Measurements from ENCODE around the gene PDE8A.
"Not testable (repeated sequence)": the region's sequence is repeated elsewhere in the genome, so short reads cannot be mapped to it uniquely, and the experiment has no call there.

PDE8A gene

GRCh38 chr15:85008474-85009260, 27.0 kb downstream of the PDE8A start:
- no peak overlapping the region for H3K4me3 Mint-ChIP-seq
- no peak for DNase-seq
- peaks cover 31% of the 10 kb centered on the region for H3K4me1 Mint-ChIP-seq
- ATAC-seq: no peak
- no peak overlapping the region for H3K27ac Mint-ChIP-seq
- peaks cover 0 to 4% of the 10 kb centered on the region in 2 donors for H3K9me3 Mint-ChIP-seq
- H3K27me3 Mint-ChIP-seq: no peaks in the 10 kb centered on the region

- no peak overlapping the region for H3K27ac Mint-ChIP-seq
- no peak overlapping the region for H3K4me3 Mint-ChIP-seq
- DNase-seq (no peak), ATAC-seq (no peak)
- peaks cover 31% of the 10 kb centered on the region for H3K4me1 Mint-ChIP-seq
- H3K9me3 Mint-ChIP-seq: peaks cover 0 to 4% of the 10 kb centered on the region in 2 donors
- no peaks in the 10 kb centered on the region for H3K27me3 Mint-ChIP-seq
Measured at GRCh38 chr15:85009435-85009834, 27.8 kb downstream of the PDE8A start.

GRCh38 chr15:85010071-85010385, 28.4 kb downstream of the PDE8A start:
- no peak for ATAC-seq
- no peak for DNase-seq

GRCh38 chr15:85010386-85011159, 28.9 kb downstream of the PDE8A start:
- Mint-ChIP-seq H3K4me1 (peaks cover 31% of the 10 kb centered on the region), H3K27me3 (no peaks in the 10 kb centered on the region), H3K27ac (peak overlapping the region in 1 of 2 donors; percentile 3), H3K4me3 (no peak overlapping the region), H3K9me3 (peaks cover 0 to 4% of the 10 kb centered on the region in 2 donors)
- DNase-seq (no peak), ATAC-seq (no peak)

More at GRCh38 chr15:85010071-85010385, 28.4 kb downstream of the PDE8A start:
- H3K27me3 Mint-ChIP-seq: no peaks in the 10 kb centered on the region
- peaks cover 0 to 4% of the 10 kb centered on the region in 2 donors for H3K9me3 Mint-ChIP-seq
- no peak overlapping the region for H3K27ac Mint-ChIP-seq
- peaks cover 31% of the 10 kb centered on the region for H3K4me1 Mint-ChIP-seq
- no peak overlapping the region for H3K4me3 Mint-ChIP-seq

GRCh38 chr15:85011160-85011571, 29.5 kb downstream of the PDE8A start:
- Mint-ChIP-seq H3K27me3 (no peaks in the 10 kb centered on the region), H3K9me3 (peaks cover 0 to 4% of the 10 kb centered on the region in 2 donors), H3K27ac (peak overlapping the region in 1 of 2 donors; percentile 3), H3K4me1 (peaks cover 31% of the 10 kb centered on the region), H3K4me3 (no peak overlapping the region)
- no peak for DNase-seq
- ATAC-seq: no peak

DNA sequence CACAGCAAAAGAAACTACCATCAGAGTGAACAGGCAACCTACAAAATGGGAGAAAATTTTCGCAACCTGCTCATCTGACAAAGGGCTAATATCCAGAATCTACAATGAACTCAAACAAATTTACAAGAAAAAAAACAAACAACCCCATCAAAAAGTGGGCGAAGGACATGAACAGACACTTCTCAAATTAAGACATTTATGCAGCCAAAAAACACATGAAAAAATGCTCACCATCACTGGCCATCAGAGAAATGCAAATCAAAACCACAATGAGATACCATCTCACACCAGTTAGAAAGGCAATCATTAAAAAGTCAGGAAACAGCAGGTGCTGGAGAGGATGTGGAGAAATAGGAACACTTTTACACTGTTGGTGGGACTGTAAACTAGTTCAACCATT, 30.1 kb downstream of the PDE8A start:
- H3K9me3 Mint-ChIP-seq, H3K4me3 Mint-ChIP-seq, ATAC-seq, H3K27me3 Mint-ChIP-seq, H3K27ac Mint-ChIP-seq, DNase-seq: not testable (repeated sequence)
- H3K4me1 Mint-ChIP-seq: peaks cover 31% of the 10 kb centered on the region

DNA sequence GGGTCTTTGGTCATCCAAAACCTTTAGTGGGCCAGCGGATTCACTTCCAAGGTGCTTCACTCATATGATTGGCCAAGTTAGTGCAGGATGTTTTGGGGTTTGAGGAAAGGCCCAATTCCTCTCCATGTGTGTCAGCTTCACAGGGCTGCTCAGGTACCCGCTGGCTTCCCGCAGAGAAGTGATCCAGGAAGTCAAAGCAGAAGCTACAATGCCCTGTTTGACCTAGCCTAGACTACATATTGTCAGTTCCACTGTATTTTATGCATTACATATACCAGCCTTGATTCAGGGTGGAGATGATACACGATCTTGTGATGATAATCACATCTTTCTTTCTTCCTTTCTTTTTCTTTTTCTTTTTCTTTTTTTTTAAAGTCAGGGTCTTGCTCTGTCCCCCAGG, 32.1 kb downstream of the PDE8A start:
- Mint-ChIP-seq H3K4me3 (no peak overlapping the region), H3K27ac (peak overlapping the region in 1 of 2 donors; percentile 52), H3K27me3 (no peaks in the 10 kb centered on the region), H3K4me1 (peaks cover 21% of the 10 kb centered on the region), H3K9me3 (peaks cover 0 to 4% of the 10 kb centered on the region in 2 donors)
- DNase-seq (no peak), ATAC-seq (no peak)

- ATAC-seq (no peak), DNase-seq (no peak)
- Mint-ChIP-seq H3K27me3 (no peaks in the 10 kb centered on the region), H3K9me3 (peaks cover 0 to 4% of the 10 kb centered on the region in 2 donors), H3K27ac (no peak overlapping the region), H3K4me1 (peaks cover 21% of the 10 kb centered on the region), H3K4me3 (no peak overlapping the region)
Measured at GRCh38 chr15:85014932-85015331, 33.3 kb downstream of the PDE8A start.

GRCh38 chr15:85016275-85016674, 34.6 kb downstream of the PDE8A start:
- H3K4me3 Mint-ChIP-seq: no peak overlapping the region
- H3K27me3 Mint-ChIP-seq: no peaks in the 10 kb centered on the region
- H3K9me3 Mint-ChIP-seq: no peaks in the 10 kb centered on the region
- DNase-seq (no peak), ATAC-seq (no peak)
- H3K27ac Mint-ChIP-seq: no peak overlapping the region
- peaks cover 12% of the 10 kb centered on the region for H3K4me1 Mint-ChIP-seq

DNA sequence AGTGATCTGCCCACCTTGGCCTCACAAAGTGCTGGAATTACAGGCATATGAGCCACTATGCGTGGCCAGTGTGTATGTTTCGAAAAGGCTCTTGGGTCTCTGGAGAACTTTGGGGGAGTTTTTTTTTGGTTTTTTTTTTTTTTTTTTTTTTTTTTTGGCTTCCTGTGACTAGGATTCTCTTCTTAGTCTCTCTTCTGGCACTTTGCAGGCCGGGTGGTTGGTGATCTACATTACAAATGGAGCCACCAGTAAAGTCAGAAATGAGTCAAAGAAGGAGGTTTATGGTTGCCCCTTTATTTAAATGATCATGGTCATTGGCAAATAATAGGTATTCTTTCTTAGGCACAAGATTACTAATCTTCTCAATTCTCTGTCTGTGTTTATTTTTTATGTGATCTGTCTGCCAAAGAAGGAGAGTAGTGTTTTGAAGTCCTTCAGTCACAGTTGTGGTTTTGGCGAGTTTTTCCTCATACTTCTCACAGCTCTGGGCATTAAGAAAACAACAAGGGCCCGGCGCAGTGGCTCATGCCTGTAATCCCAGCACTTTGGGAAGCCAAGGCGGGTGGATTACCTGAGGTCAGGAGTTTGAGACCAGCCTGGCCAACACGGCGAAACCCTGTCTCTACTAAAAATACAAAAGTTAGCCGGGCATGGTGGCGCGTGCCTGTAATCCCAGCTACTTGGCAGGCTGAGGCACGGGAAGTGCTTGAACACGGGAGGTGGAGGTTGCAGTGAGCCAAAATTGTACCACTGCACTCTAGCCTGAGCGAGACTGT, 38.3 kb downstream of the PDE8A start:
- H3K27ac Mint-ChIP-seq: no peak overlapping the region

GRCh38 chr15:85021409-85021808, 39.8 kb downstream of the PDE8A start:
- peaks cover 38% of the 10 kb centered on the region for H3K4me1 Mint-ChIP-seq
- H3K4me3 Mint-ChIP-seq: no peak overlapping the region
- no peaks in the 10 kb centered on the region for H3K9me3 Mint-ChIP-seq
- H3K27ac Mint-ChIP-seq: no peak overlapping the region
- H3K27me3 Mint-ChIP-seq: no peaks in the 10 kb centered on the region
- DNase-seq: no peak
- ATAC-seq: no peak

More for the DNA sequence above, 38.3 kb downstream of the PDE8A start:
- DNase-seq (peak in 1 of 2 donors; percentile 39), ATAC-seq (peak; percentile 87)
- H3K27me3 Mint-ChIP-seq: no peaks in the 10 kb centered on the region
- H3K9me3 Mint-ChIP-seq: no peaks in the 10 kb centered on the region
- H3K4me3 Mint-ChIP-seq: peak overlapping the region in 1 of 2 donors; percentile 9
- peaks cover 30% of the 10 kb centered on the region for H3K4me1 Mint-ChIP-seq

- ATAC-seq (no peak), DNase-seq (no peak)
- Mint-ChIP-seq H3K9me3 (no peaks in the 10 kb centered on the region), H3K27me3 (no peaks in the 10 kb centered on the region), H3K4me3 (no peak overlapping the region), H3K4me1 (peaks cover 47% of the 10 kb centered on the region), H3K27ac (no peak overlapping the region)
Measured at GRCh38 chr15:85022860-85023403, 41.3 kb downstream of the PDE8A start.

DNA sequence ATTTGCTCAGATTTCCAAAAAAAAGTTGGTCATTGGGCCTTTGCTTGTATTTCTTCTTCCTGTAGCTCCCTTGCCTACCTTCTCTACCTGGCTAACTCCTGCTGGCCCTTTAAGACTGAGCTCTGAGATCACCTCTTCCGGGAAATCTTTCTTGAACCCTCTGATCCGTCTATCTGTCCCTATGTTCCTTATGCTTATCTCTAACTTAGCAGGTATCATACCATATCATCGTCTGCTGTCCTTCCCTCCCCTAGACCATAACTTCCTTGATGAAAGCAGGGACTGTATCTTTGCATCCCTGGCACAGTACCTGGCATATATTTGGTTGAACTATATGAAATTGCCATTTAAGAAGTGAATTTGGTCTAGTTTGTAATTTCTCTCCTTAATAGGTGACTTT, 42.3 kb downstream of the PDE8A start:
- DNase-seq (no peak), ATAC-seq (no peak)

DNA sequence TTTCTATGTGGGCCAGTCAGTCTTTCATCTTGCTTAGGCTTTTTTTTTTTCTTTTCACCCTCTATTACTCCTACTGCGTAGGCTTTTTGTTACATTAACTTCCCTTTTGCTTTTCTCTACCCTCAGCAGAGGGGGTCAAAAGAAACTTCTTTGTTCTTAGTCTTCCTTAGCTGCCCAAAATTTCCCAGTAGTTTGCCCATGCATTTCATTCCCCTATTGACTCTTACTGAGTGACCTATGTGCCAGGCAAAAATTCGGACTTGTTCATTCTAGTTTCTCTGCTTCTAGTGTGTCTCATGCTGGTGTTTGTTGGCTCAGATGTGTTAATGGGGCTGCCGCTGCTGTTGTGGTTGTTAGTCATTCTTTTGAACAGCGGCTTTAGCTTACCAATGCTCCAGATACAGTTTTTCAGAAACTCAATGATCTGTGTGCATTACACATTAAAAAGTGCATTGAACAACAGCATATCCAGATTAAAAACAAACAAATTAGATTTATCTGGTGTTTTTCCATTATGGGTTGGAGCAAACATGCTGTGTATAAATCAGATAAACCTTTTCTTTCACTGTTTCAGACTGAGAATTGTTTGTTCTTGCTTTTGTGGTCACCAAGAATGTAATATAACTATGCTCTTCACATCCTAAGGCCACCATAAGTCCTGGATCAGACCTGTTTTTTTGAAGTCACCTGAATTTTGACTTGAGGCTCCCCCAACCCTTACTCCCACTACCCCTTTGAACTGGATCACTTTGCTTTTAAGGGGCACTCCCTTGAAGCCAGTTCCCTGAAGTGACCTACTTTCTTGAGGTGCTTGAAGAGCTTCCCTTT, 43.1 kb downstream of the PDE8A start:
- Mint-ChIP-seq H3K4me1 (peaks cover 53% of the 10 kb centered on the region), H3K9me3 (no peaks in the 10 kb centered on the region), H3K27me3 (no peaks in the 10 kb centered on the region), H3K27ac (no peak overlapping the region), H3K4me3 (peak overlapping the region in 1 of 2 donors; percentile 27)
- DNase-seq: no peak
- ATAC-seq: peak; percentile 80

More for the DNA sequence above, 42.3 kb downstream of the PDE8A start:
- Mint-ChIP-seq H3K9me3 (no peaks in the 10 kb centered on the region), H3K27me3 (no peaks in the 10 kb centered on the region), H3K27ac (no peak overlapping the region), H3K4me1 (peaks cover 49% of the 10 kb centered on the region), H3K4me3 (no peak overlapping the region)
